Muscle layer of duodenum (tissue), 2 donors: ENCODE results near the gene SOX21.

Experiments
- H3K27ac ChIP-seq: one replicate; pipeline ENCODE4 v1.7.0; 2013; ENCODE audit warnings: mild to moderate bottlenecking, low read length
- H3K27me3 ChIP-seq: one replicate; pipeline ENCODE4 v1.7.0; 2013; ENCODE audit warnings: low read depth, mild to moderate bottlenecking, control low read depth, low read length
- H3K36me3 ChIP-seq, 2 donors: one replicate each; pipeline ENCODE4 v1.7.0; 2013; ENCODE audit warnings: low read length in 2 of 2, control low read depth in 1 of 2, mild to moderate bottlenecking in 1 of 2; ENCODE audit not compliant: insufficient read depth in 2 of 2, control insufficient read depth in 1 of 2
- H3K4me1 ChIP-seq, 2 donors: one replicate each; pipeline ENCODE4 v1.7.0; 2013; ENCODE audit warnings: low read length in 2 of 2, mild to moderate bottlenecking in 2 of 2, control low read depth in 1 of 2, moderate library complexity in 1 of 2; ENCODE audit not compliant: insufficient read depth in 2 of 2, control insufficient read depth in 1 of 2
- H3K4me3 ChIP-seq, 2 donors: one replicate each; pipeline ENCODE4 v1.7.0; 2013; ENCODE audit warnings: low read length in 2 of 2, low read depth in 1 of 2, mild to moderate bottlenecking in 1 of 2
- H3K9me3 ChIP-seq, 2 donors: one replicate each; pipeline ENCODE4 v1.7.0; 2013; ENCODE audit warnings: low read length in 2 of 2, control low read depth in 1 of 2, mild to moderate bottlenecking in 1 of 2; ENCODE audit not compliant: control insufficient read depth in 1 of 2
- donor health status: healthy.

SOX21 gene

DNA sequence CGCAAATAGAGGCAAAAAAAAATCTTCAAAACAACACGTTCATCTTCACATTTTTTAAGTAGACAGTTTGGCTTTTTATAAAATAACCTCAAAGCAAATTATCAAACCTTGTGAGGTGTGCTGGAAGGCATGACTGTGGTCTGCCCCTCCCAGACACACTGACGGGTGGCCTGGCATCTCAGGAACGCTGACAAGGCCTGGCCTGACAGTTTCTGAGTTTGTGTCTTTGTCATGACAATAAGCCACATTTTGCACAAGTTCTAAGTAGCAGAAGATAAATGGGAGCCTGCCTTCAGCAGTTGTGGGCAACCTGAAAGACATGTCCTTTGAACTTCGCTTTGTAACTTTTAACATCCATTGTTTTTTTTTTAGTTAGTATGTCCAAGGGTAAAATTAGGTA is 38.5 kb downstream of the SOX21 start:
- Histone ChIP-seq H3K27ac (no peak overlapping the region), H3K4me3 (no peak overlapping the region), H3K9me3 (no peaks in the 10 kb centered on the region), H3K36me3 (no peaks in the 10 kb centered on the region), H3K27me3 (no peaks in the 10 kb centered on the region), H3K4me1 (no peaks in the 10 kb centered on the region)

DNA sequence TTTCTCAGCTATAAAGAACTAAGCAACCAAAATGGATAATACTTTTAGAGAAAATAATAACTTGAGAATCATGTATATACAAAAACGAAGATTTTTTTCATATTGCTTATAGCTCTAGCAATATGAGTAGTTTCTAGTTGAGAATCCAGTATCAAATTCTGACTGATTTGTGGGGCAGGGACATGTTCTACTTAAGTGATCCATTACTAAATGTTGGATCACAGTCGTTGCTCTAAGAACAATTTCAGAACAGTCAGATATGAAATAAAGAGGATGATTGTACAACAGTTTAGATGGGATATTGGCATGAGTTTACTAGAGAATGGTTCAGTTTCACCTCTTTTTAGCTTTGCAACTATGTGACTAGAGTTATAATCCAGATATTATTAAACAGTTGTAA is 39.9 kb downstream of the SOX21 start:
- H3K9me3 ChIP-seq, result no peaks in the 10 kb centered on the region
- H3K27ac ChIP-seq, result no peak overlapping the region

GRCh38 chr13:94667190-94667589 is 45.2 kb downstream of the SOX21 start:
- no peak overlapping the region for H3K27ac ChIP-seq
- H3K4me3 ChIP-seq, result no peak overlapping the region
- no peaks in the 10 kb centered on the region for H3K9me3 ChIP-seq
- H3K27me3 ChIP-seq, result no peaks in the 10 kb centered on the region
- H3K36me3 ChIP-seq, result no peaks in the 10 kb centered on the region
- no peaks in the 10 kb centered on the region for H3K4me1 ChIP-seq

More for the DNA sequence above, 39.9 kb downstream of the SOX21 start:
- H3K27me3 ChIP-seq, result no peaks in the 10 kb centered on the region
- no peak overlapping the region for H3K4me3 ChIP-seq
- H3K4me1 ChIP-seq, result no peaks in the 10 kb centered on the region
- no peaks in the 10 kb centered on the region for H3K36me3 ChIP-seq

GRCh38 chr13:94666065-94666464 is 46.3 kb downstream of the SOX21 start:
- no peak overlapping the region for H3K4me3 ChIP-seq
- H3K27ac ChIP-seq, result no peak overlapping the region
- no peaks in the 10 kb centered on the region for H3K4me1 ChIP-seq
- no peaks in the 10 kb centered on the region for H3K27me3 ChIP-seq
- no peaks in the 10 kb centered on the region for H3K9me3 ChIP-seq
- H3K36me3 ChIP-seq, result no peaks in the 10 kb centered on the region

- no peaks in the 10 kb centered on the region for H3K9me3 ChIP-seq
- H3K27ac ChIP-seq, result no peak overlapping the region
- H3K4me3 ChIP-seq, result no peak overlapping the region
- H3K4me1 ChIP-seq, result no peaks in the 10 kb centered on the region
- H3K27me3 ChIP-seq, result no peaks in the 10 kb centered on the region
- no peaks in the 10 kb centered on the region for H3K36me3 ChIP-seq
These were observed 47.5 kb downstream of the SOX21 start for GRCh38 chr13:94664889-94665288.

DNA sequence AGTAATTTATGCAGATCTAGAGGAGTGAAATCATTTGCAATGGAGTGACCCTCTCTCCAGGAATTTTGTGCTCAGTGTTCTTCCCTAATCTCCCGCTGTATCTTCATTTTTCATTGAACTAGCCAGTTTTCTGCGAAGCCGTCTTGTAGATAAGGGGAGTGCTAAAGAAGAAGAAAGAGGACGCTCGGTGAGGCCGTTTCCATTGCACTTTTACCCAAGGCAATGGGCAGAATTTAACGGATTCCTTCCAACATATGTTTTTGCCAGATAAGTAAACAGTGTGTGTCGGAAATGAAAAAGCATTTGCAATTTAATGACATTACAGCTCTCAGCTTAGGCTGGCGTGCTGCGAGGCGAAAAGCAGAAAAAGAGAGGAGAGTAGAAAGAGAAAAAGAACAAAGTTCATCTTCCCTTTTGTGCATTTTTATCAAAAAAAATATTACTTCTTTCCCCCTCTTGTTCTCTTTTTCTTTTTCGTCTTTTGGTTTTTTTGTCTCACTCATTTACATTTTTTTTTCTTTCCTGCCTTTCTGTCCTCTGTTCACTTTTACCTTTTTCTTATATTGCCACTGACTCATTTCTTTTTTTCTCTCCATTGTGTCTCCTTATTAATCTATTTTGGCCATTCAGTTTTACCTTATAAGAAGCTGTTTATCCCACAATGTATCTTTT is 49.9 kb downstream of the SOX21 start:
- H3K27me3 ChIP-seq, result no peaks in the 10 kb centered on the region
- no peaks in the 10 kb centered on the region for H3K4me1 ChIP-seq
- H3K4me3 ChIP-seq, result no peak overlapping the region
- no peak overlapping the region for H3K27ac ChIP-seq
- H3K36me3 ChIP-seq, result no peaks in the 10 kb centered on the region
- no peaks in the 10 kb centered on the region for H3K9me3 ChIP-seq

GRCh38 chr13:94661406-94661805 is 50.9 kb downstream of the SOX21 start:
- Histone ChIP-seq H3K4me3 (no peak overlapping the region), H3K27ac (no peak overlapping the region)

DNA sequence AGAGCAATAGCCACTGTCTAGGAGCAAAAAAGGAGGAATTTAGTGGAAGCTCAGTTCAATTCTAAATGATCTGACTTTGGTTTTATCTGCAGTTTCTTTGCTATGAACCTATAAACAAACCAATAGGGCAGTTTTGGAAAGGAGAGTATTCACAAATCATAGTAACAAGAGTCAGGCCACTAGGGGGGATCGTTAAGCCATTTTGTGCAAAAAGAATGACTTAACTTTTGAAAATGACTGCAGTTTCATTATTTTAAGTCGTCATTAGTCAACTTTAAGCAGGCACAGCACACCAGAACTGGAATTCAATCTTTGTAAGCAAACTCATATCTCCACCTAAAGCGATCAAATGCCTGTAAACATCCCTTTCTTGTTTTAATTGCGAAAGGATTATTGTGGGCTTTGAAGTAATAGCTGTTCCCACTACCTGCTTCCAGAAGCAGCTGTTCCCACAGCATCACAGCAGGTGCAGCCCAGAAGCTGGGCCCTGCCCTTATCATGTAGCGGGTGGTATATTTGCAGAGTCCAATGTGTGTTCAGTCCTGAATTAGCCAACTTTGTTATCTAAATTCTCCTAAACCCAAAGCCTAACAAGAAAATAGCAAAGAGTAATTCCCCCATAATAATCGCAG is 51.5 kb downstream of the SOX21 start:
- Histone ChIP-seq H3K36me3 (no peaks in the 10 kb centered on the region), H3K27ac (no peak overlapping the region), H3K4me3 (no peak overlapping the region), H3K27me3 (no peaks in the 10 kb centered on the region), H3K4me1 (no peaks in the 10 kb centered on the region), H3K9me3 (no peaks in the 10 kb centered on the region)

More at GRCh38 chr13:94661406-94661805, 50.9 kb downstream of the SOX21 start:
- no peaks in the 10 kb centered on the region for H3K4me1 ChIP-seq
- no peaks in the 10 kb centered on the region for H3K9me3 ChIP-seq
- H3K27me3 ChIP-seq, result no peaks in the 10 kb centered on the region
- no peaks in the 10 kb centered on the region for H3K36me3 ChIP-seq
